CD4-positive, alpha-beta T cell treated with Interleukin-21 for 1 hour (primary cell): ENCODE measurements around the gene STK38L.
A peak's percentile ranks its signal among the peaks of the same experiment; 100 is the strongest.

ENCODE experiments used
- DNase-seq: peaks from one replicate; pipeline ENCODE4 v3.0.0-alpha.2; 2020

STK38L gene

GRCh38 chr12:27280412-27280811 lies 36.3 kb downstream of the STK38L start:
- DNase-seq, result no peak

GRCh38 chr12:27282754-27283153 lies 38.7 kb downstream of the STK38L start:
- no peak for DNase-seq

- no peak for DNase-seq
Measured at GRCh38 chr12:27284021-27284420, 39.9 kb downstream of the STK38L start.

- DNase-seq, result no peak
Measured at GRCh38 chr12:27284751-27285150, 40.7 kb downstream of the STK38L start.

GRCh38 chr12:27285403-27285802 lies 41.3 kb downstream of the STK38L start:
- no peak for DNase-seq

GRCh38 chr12:27289414-27289813 lies 45.3 kb downstream of the STK38L start:
- no peak for DNase-seq

- no peak for DNase-seq
Measured at GRCh38 chr12:27290501-27291168, 46.5 kb downstream of the STK38L start.

GRCh38 chr12:27291862-27292261 lies 47.8 kb downstream of the STK38L start:
- DNase-seq, result no peak

GRCh38 chr12:27292718-27293117 lies 48.6 kb downstream of the STK38L start:
- DNase-seq, result no peak

GRCh38 chr12:27293463-27293862 lies 49.4 kb downstream of the STK38L start:
- no peak for DNase-seq

- no peak for DNase-seq
Measured at GRCh38 chr12:27296674-27297073, 52.6 kb downstream of the STK38L start.

GRCh38 chr12:27297566-27297965 lies 53.5 kb downstream of the STK38L start:
- no peak for DNase-seq

GRCh38 chr12:27299102-27299501 lies 55.0 kb downstream of the STK38L start:
- DNase-seq, result no peak

GRCh38 chr12:27300226-27300625 lies 56.1 kb downstream of the STK38L start:
- no peak for DNase-seq

- DNase-seq, result no peak
Measured at GRCh38 chr12:27303139-27304111, 59.3 kb downstream of the STK38L start.

- DNase-seq, result no peak
Measured at GRCh38 chr12:27304856-27305255, 60.8 kb downstream of the STK38L start.

- DNase-seq, result peak; percentile 47
Measured at GRCh38 chr12:27305673-27306456, 61.8 kb downstream of the STK38L start.

- no peak for DNase-seq
Measured at GRCh38 chr12:27309293-27309994, 65.4 kb downstream of the STK38L start.

GRCh38 chr12:27309995-27310315 lies 65.9 kb downstream of the STK38L start:
- no peak for DNase-seq

GRCh38 chr12:27316947-27317346 lies 72.9 kb downstream of the STK38L start:
- no peak for DNase-seq

- DNase-seq, result no peak
Measured at GRCh38 chr12:27319409-27319808, 75.3 kb downstream of the STK38L start.

- DNase-seq, result no peak
Measured at GRCh38 chr12:27319848-27320247, 75.8 kb downstream of the STK38L start.

- DNase-seq, result no peak
Measured at GRCh38 chr12:27324530-27324929, 80.4 kb downstream of the STK38L start.
